GM19452 (cell line): ENCODE data around the gene LMO7.

Experiments
- ATAC-seq: cut with Tn5 transposase; IDR thresholded peaks from one replicate; pipeline ENCODE4 v1.9.1; 2021; ENCODE audit not compliant: unreplicated experiment

LMO7 gene

DNA sequence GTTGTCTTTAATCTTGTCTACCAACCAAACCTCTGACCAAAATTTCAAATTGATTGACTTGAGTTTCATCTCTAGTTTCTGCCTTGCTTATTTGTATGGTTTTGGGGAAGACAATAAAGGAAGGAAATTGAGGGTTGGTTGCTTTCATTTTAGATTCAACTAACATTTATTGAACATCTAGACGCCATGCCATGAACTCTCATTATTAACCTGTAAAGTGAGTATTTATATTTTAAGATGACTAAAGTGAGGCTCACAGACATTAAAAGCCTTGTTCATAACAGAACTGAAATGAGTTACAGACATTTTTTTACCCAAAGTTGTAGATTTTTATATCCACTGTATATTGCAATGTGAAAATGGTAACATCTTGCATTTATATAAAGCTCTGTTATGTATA, 239.3 kb downstream of the LMO7 start:
- no peak for ATAC-seq

DNA sequence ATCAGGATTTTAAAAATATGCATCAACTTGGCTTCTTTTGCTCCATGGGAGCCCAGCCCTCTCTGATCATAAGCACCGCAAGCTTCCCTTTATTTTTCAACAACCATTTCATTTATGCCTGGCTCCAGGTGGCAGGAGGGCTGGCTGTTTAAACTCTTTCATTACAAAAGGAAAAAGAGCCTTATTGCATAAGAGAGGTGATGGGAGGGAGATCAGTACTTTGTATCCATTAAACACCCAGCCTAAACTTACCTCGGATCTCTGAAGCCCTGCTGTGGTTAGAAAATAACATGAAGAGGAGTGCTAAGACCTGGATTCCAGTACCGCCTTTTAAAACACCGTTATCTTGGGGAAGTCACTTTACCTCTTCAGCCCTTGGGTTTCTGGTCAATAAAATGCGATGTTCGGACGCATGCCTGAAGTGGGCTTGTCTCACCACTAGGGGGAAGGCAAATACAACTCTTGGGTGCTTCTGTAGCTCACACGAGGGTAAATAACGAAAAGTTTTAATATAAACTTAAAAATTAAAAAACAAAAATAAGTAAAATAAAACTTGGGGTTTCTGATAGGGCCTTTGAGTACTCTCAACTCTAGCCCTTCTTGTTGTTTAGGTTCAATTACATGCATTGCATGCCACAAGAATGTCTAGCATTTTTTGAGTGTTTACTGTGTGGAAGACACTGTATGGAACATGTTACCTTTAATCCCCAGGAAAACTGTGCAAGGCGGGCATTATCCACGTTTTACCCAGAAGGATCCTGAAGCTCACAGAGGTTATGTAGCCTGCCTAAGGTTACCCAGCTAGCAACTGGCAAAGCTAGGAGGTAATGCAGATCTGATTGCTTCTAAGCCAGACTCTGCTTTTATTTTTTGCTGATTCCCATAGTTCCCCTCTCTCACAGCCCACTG, 240.3 kb downstream of the LMO7 start:
- peak; percentile 92 for ATAC-seq

DNA sequence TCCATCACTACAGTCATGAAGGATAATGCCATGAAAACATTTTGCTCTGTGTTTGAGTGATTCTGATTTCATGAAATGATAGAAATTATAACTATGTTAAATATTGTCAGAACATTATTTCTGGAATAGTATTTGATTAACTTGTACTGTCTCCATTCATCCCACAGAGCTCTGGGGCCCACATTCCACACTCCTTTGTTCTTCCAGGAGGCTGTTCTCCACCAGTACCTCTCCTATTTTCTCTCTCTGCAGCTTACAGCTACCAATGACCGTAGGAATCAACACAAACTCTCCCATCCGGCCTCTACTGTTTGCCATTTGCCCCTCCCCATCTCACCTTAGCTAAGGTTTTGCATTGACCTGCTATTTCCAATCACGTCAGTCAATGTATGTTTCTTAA, 240.9 kb downstream of the LMO7 start:
- ATAC-seq, result no peak

DNA sequence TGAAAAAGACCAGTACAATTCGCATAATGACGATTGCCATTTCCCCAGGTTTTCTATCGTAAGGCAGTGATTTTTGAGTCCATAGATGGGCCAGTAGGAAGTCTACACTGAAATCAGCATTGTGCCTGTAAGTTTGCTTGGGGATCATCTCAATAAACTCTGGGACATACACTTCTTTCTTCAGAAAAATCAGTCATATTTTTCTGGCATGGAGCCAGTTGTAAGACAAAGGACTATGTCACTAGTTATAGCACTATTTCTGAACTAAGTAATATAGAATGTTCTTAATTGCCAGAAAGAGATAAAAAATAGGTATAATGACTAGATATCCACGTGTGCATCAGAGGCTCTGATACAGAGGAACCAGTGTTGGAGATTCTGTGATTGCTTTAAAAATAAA, 243.5 kb downstream of the LMO7 start:
- no peak for ATAC-seq

DNA sequence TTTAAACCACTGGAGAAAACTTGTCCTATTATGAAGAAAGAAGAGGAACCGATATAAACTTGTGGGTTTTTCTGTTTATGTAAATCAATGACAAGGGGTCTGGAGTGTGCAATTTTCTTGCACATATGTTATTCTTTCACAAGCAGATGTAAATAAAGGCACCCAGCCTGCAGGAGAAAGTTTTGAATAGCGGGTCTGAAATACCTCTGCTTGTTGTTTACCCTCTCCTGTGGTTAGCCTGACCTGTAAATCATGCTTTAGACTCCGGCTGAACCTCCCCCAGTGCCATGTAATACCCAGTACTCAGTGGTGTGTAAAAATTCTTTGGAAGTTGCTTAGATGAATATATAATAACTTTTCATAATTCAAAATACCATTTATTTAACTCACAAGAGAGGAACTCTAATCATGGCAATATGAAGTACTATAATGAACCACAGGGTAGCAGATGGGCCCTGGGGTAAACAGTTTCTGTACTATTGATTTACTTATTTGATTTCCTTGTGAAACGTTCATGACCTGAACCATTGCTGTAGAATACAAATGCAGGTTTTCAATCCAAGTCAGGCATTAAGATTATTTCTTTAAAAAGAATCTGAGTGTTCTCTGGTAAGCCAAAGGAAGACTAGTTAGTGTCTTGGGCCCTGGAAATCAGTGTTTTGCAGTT, 245.1 kb downstream of the LMO7 start:
- ATAC-seq, result no peak

DNA sequence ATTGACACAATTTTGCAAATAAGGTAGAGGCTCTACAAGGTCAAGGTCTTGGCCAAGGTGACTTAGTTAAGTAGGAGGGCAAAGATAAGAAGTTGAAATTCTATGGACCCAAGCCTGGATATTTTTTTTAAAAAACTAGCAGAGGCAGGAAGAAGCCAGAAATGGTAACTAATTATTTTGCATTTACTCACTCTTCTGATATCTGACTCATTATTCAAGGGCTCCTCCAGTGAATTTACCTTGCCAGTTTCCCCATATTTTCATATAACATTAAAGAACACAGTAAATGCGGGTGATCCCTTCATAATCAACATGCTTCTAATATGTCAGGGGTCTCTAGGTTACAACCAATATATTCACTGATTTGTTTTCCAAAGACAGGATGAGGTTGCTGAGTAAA, 246.1 kb downstream of the LMO7 start:
- ATAC-seq, result no peak

DNA sequence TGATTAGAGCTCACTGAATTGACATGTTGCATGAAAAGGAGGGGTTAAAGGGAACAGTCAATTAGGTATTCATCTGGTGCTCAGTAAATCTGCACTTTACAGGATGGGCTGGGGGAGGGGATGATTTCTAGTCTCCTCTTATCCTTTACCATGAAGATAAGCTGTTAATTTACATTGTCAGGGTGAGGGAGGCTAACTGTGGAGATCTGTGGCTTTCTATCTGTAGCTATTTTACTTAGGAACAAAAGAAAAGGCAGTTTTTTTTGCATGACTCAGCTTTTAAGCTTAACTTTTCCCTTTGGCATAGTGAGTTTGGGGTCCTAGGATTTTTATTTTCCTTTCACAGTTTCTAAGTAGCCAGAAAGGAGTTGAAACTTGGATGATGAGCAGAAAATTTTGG, 253.3 kb downstream of the LMO7 start:
- ATAC-seq, result no peak

DNA sequence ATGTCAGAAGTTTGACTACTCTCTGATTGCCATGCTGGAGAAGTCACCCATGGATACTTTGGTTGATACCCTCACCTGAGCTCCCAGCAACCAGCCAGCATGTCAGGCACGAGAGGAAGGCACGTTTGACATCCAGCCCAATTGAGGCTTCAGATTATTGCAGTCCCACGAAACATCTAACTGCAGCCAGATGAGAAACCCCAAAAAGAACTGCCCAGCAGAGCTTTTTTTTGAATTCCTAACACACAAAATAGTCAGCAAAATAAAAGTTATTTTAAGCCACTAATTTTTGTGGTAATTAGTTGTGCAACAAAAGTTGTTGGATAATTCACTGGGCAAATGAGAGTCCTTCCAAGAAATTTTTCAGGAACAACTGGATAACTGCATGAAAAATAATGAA, 259.0 kb downstream of the LMO7 start:
- ATAC-seq, result no peak

DNA sequence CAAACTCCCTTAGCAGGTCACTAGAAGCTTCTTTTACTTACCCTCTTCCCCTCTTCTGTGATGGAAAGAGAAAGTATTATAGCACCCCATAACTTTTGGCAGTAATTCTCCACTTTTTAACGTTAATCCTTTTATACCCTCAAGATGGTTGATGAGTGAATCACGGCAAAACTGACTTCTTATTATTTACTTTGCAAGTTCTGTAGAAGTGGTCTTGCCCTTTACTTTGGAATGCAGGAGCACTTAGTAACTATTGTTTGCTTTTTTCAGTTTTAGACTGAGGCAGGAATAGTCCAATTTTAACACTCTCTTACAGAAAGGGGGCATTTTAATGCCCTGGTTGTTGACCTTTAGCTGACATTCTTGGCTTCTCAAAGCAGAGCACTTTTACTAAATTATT, 260.1 kb downstream of the LMO7 start:
- ATAC-seq, result no peak

DNA sequence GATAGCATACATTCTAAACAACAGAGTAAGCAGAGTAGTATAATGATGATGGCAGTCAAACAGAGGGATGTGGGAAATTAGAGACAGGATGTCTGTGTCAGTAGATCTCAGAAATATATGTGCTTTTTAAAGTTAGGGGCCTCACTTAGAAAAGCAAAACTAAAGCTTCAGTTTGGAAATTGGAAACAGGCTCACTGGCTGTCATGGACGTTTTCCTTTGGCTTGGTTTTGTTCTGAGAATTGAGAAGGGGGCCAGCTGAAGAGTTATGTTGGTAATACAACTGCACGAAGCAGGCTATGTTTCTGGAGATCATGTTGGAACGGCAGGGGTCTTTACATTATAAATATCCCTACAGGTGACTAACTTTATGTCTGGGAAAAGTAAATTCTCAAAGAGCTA, 261.3 kb downstream of the LMO7 start:
- ATAC-seq, result no peak

DNA sequence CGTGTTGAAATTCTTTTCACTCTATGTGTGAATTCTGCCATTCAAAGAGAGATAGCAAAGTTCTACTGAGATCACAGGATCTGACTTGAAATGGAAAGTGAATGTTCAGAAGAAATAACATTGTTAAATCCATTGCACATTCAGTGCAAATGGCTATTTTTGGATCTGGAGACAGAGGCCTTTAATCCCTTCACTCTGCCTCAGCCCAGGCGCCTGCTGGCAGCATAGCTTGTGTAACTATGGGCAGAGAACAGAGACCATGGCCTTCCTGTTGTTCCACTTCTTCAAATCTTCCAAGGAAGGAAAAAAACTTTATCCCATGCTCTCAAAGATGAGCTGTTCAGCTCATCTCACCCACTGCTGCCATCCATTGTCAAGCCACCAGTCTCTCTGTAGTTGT, 265.4 kb downstream of the LMO7 start:
- no peak for ATAC-seq

DNA sequence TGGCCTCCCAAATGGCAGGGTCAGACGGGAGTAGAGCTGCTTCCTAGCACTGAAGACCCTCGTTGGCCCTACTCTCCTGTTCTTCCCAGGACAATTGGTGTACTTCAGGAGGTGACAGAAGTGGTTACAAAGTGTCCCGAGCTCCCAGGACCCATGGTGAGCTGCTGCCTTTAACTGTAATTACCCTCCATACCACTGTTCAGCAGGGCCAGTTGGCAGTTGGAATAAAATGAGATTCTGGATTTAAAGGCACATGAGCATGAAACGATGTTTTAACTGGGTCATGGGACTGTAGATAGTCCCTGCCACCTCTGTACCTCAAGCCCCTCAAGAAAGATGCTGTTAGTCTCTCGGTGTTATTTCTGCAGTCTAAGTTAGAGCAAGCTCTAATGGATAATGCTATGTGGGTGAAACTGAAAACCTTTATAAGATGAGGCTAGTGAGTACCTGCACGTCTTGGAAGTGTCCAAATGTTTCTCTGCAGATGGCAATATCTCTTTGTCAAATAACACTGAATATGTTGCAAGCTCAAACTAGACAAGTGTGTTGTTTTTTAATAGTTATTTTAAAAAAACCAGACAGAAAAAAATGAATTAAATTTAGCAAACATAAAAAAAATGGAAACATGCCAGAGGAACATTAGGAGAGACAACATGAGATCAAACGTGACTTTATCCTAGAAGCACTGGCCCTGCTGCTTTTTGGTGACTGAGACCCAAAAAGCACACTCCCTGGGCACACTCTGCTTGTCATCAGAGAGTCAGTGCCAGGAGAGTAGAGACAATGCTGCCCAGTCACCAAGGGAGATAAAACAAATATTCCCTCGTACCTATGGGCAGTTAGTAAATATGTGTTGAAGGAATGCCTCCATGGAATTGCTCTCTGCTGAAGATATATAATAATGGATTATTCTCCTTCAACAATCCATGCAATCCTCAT, 266.3 kb downstream of the LMO7 start:
- ATAC-seq, result no peak

DNA sequence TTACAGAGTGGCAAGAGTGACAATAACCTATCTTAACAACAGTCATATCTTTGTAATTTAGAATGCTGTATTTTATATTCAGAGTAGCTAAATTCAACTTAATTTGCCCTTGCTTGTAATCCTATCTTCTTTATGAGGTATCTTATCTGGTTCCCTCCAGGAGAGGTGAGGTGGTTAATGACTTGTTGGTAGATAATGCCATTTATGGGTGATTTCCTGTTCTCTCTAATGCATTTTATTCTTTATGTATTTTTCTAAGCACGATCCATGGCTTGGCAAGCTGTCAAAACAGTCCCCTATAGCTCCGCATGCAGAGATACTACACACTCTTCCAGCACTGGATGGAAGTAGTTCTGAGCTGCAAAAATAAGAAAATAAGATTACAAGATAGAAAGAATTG, 267.9 kb downstream of the LMO7 start:
- ATAC-seq, result no peak

DNA sequence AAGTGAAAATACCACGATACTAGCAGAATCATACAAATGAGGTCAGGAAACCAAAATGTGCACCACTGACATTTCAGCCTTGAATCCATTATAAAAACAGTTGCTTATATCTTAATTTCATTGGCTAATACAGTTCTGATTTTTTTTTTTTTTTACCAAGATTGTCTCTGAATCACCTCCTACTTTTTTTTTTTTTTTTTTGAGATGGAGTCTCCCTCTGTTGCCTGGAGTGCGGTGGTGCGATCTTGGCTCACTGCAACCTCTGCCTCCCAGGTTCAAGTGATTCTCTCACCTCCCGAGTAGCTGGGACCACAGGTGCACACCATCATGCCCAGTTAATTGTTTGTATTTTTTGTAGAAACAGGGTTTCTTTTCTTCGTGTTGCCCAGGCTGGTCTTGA, 270.2 kb downstream of the LMO7 start:
- ATAC-seq, result no peak

DNA sequence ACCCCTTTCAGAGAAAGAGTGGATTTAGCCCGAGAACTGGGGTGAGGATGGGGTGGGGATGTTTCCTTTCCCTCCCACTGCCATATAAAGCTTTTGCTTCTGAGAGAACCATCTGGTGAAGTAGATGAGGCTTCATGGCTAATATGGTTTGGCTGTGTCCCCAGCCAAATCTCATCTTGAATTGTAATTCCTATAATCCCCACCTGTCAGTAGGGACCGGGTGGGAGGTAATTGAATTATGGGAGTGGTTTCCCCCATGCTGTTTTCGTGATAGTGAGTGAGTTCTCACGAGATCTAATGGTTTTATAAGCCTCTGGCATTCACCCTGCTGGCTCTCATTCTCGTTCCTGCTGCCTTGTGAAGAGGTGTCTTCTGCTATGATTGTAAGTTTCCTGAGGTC, 270.9 kb downstream of the LMO7 start:
- ATAC-seq, result no peak

DNA sequence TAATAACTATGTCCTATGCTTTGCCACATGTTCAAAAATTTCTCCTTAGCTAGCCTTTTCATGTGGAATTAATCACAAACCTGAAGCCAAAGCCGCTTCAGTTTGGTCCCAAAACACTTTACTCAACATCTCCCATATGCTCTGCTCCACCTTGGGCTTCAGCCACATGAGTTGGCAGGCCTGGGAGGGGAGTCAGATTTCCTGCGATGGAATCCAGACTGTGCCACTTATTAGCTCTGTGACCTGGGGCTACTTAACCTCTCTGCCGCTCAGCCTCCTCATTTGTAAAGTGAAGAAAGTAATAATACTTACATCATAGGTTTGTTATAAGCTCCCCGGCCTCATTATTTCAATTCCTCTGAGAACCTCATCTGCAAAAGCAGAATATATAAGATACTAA, 272.0 kb downstream of the LMO7 start:
- no peak for ATAC-seq
